AG08396 (cell line): ENCODE results near the gene PTPN7.
"Not testable (repeated sequence)": the region's sequence is repeated elsewhere in the genome, so short reads cannot be mapped to it uniquely, and the experiment has no call there.

Experiments used
- DNase-seq: peaks from one replicate; pipeline ENCODE4 v3.0.0; 2012; ENCODE audit warnings: low spot score, mixed read lengths

PTPN7 gene

GRCh38 chr1:202130816-202131522 lies 29.4 kb downstream of the PTPN7 start:
- DNase-seq: no peak

- DNase-seq: no peak
Measured at GRCh38 chr1:202130297-202130721, 30.1 kb downstream of the PTPN7 start.

GRCh38 chr1:202129453-202130296 lies 30.7 kb downstream of the PTPN7 start:
- no peak for DNase-seq

- no peak for DNase-seq
Measured at GRCh38 chr1:202127836-202128622, 32.4 kb downstream of the PTPN7 start.

GRCh38 chr1:202127061-202127460 lies 33.3 kb downstream of the PTPN7 start:
- no peak for DNase-seq

GRCh38 chr1:202126426-202126825 lies 34.0 kb downstream of the PTPN7 start:
- no peak for DNase-seq

GRCh38 chr1:202125611-202126010 lies 34.8 kb downstream of the PTPN7 start:
- no peak for DNase-seq

- no peak for DNase-seq
Measured at GRCh38 chr1:202124142-202124541, 36.3 kb downstream of the PTPN7 start.

- DNase-seq: no peak
Measured at GRCh38 chr1:202123336-202123813, 37.0 kb downstream of the PTPN7 start.

- peak; percentile 89 for DNase-seq
Measured at GRCh38 chr1:202122639-202123335, 37.6 kb downstream of the PTPN7 start, which contains the start of gene GPR37L1. Gene GPR37L1 (plus strand): TSS chr1:202122917. CDS start chr1:202122964, 47 bp downstream.

- no peak for DNase-seq
Measured at GRCh38 chr1:202121006-202121405, 39.4 kb downstream of the PTPN7 start.

GRCh38 chr1:202117898-202118371 lies 42.5 kb downstream of the PTPN7 start:
- no peak for DNase-seq

- no peak for DNase-seq
Measured at GRCh38 chr1:202116287-202116686, 44.1 kb downstream of the PTPN7 start.

- DNase-seq: no peak
Measured at GRCh38 chr1:202113690-202114300, 46.6 kb downstream of the PTPN7 start.

GRCh38 chr1:202112859-202113689 lies 47.3 kb downstream of the PTPN7 start:
- no peak for DNase-seq

- not testable (repeated sequence) for DNase-seq
Measured at GRCh38 chr1:202111589-202111988, 48.8 kb downstream of the PTPN7 start.

GRCh38 chr1:202110977-202111376 lies 49.4 kb downstream of the PTPN7 start:
- no peak for DNase-seq

GRCh38 chr1:202107801-202108731 lies 52.3 kb downstream of the PTPN7 start:
- DNase-seq: no peak

GRCh38 chr1:202107321-202107761 lies 53.1 kb downstream of the PTPN7 start:
- no peak for DNase-seq
